Progenitor cell of endocrine pancreas (in vitro differentiated cells): Measurements from ENCODE around the gene TET3. TPM values are rescaled to one million over a fixed set of nuclear protein-coding genes. Genes with fewer than 3 reads are reported as not detected.

Experiments used
- DNase-seq: peaks from one replicate; pipeline ENCODE4 v3.0.0; 2021; ENCODE audit warnings: low spot score; ENCODE audit not compliant: unreplicated experiment
- H3K27ac Mint-ChIP-seq: 2 replicates; pipeline ENCODE4 v1.8.0; 2021; ENCODE audit warnings: mild to moderate bottlenecking, moderate library complexity, mixed read lengths
- H3K27me3 Mint-ChIP-seq: 2 replicates; pipeline ENCODE4 v1.8.0; 2021; ENCODE audit warnings: mixed read lengths
- H3K36me3 Mint-ChIP-seq: 2 replicates; pipeline ENCODE4 v1.8.0; 2022; ENCODE audit warnings: mixed read lengths; ENCODE audit not compliant: insufficient read depth
- H3K4me1 Mint-ChIP-seq: 2 replicates; pipeline ENCODE4 v1.8.0; 2021; ENCODE audit warnings: low read depth, mixed read lengths
- H3K4me3 Mint-ChIP-seq: 2 replicates; pipeline ENCODE4 v1.8.0; 2021; ENCODE audit warnings: low read depth, mild to moderate bottlenecking, moderate library complexity, mixed read lengths
- H3K9me3 Mint-ChIP-seq: 2 replicates; pipeline ENCODE4 v1.8.0; 2021; ENCODE audit warnings: low read depth, mixed read lengths
- total RNA-seq: library from RNA; stranded (reverse); gene quantifications from 2 replicates; pipeline ENCODE4 v1.2.1, GENCODE V29; 2021
- TF ChIP-seq, protein P1 (sequence below): fragments of 200-600 bp; sonication (generic); IDR thresholded peaks from one replicate; pipeline ENCODE4 v1.5.0; 2021; ENCODE audit warnings: antibody characterized with exemption, mild to moderate bottlenecking; ENCODE audit not compliant: unreplicated experiment

The TET3 gene
- total RNA-seq, 1 donor from 2014 or later = 40.7 TPM

GRCh38 chr2:74001781-74002504 lies 17.2 kb downstream of the TET3 start:
- Mint-ChIP-seq H3K9me3 (no peaks in the 10 kb centered on the region), H3K27ac (peak overlapping the region; percentile 24), H3K4me3 (peak overlapping the region; percentile 64), H3K36me3 (peaks cover 4% of the 10 kb centered on the region), H3K27me3 (no peaks in the 10 kb centered on the region), H3K4me1 (peaks cover 57% of the 10 kb centered on the region)
- TF ChIP-seq, protein P1, sequence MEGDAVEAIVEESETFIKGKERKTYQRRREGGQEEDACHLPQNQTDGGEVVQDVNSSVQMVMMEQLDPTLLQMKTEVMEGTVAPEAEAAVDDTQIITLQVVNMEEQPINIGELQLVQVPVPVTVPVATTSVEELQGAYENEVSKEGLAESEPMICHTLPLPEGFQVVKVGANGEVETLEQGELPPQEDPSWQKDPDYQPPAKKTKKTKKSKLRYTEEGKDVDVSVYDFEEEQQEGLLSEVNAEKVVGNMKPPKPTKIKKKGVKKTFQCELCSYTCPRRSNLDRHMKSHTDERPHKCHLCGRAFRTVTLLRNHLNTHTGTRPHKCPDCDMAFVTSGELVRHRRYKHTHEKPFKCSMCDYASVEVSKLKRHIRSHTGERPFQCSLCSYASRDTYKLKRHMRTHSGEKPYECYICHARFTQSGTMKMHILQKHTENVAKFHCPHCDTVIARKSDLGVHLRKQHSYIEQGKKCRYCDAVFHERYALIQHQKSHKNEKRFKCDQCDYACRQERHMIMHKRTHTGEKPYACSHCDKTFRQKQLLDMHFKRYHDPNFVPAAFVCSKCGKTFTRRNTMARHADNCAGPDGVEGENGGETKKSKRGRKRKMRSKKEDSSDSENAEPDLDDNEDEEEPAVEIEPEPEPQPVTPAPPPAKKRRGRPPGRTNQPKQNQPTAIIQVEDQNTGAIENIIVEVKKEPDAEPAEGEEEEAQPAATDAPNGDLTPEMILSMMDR = no peak
- DNase-seq = no peak

DNA sequence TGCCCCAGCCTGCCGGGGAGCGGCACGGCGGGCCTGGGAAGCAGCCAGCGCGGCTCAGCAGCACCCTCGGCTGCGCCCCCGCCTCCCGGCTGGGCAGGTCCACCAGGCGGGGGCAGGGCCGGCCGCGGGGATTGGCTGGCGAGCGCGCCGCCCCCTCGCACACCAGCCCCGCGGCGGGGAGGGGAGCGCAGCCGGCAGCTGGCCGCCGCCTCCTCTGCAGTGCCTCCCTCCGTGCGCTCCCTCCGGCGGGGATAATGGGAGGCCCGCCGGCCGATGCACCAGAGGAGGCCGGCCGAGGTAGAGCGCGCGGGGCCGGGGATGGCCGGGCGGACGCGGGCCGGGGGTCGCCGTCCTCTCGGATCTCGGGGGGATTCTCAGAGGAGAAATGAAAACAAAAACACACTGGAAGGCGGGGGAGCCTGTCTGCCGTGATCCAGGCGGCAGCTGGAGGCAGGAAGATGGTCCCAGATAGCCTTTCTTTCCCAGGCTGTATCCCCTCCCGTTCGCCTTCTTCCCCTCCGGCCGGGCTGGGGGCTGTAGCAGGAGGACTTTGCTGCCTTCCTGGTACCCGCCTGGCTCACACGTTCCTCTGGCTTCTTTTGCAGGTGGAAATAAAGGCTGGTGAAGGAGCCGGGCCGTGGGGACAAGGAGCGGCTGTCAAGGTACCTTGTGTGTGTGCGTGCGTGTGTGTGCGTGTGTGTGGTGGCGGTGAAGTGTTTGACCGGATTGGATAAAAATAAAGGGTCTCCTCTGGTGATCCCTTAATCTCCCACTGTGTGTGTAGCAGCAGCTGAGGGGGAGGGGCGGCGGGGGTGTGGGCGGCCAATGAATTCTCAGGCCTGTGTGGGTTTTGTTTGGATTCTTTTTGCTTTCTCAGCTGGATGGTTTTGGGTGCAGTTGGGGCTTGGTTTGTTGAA lies 18.1 kb downstream of the TET3 start:
- H3K36me3 Mint-ChIP-seq = peaks cover 4% of the 10 kb centered on the region
- H3K27ac Mint-ChIP-seq = peak overlapping the region; percentile 92
- no peaks in the 10 kb centered on the region for H3K9me3 Mint-ChIP-seq
- peak; percentile 59 for DNase-seq
- H3K4me1 Mint-ChIP-seq = peaks cover 61% of the 10 kb centered on the region
- H3K4me3 Mint-ChIP-seq = peak overlapping the region; percentile 77
- H3K27me3 Mint-ChIP-seq = no peaks in the 10 kb centered on the region
- TF ChIP-seq, protein P1 = no peak

DNA sequence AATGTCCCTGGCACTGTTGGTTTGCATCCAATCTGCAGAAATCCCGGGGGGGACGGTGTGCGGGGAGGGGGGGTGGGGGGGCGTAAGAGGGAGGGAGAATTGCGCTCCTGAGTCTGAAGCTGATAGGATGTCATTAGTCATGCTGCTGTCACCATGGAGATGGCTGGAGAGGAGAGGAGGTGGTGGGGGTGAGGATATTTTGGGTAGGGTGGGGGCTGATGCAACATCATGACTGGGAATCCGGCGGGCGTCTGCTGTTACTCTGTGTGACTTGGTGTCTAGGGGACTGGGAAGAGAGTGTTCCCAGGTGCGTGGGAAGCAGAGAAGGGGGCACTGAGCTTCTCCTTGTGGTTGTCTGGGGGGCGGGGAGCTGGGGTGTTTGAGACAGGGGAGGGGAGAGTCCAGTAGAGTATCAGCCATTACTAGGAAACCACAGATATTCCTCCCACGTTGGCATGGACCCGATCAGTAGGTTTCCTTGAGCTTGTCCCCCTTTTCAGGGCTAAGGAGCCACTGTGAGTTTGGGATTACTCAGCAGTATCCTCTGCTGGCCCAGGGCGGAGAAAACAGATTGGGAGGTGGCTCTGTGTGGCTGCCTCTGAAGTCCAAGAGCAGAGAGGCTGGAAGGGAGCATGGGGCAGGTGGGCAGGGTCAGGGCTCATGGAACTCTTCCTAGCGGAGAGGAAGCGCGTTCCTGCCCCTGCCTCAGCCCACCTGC lies 18.9 kb downstream of the TET3 start:
- peak overlapping the region; percentile 69 for H3K27ac Mint-ChIP-seq
- no peaks in the 10 kb centered on the region for H3K9me3 Mint-ChIP-seq
- no peak for DNase-seq
- peaks cover 4% of the 10 kb centered on the region for H3K36me3 Mint-ChIP-seq
- H3K4me3 Mint-ChIP-seq = peak overlapping the region; percentile 77
- no peaks in the 10 kb centered on the region for H3K27me3 Mint-ChIP-seq
- TF ChIP-seq, protein P1 = no peak
- peaks cover 65% of the 10 kb centered on the region for H3K4me1 Mint-ChIP-seq

DNA sequence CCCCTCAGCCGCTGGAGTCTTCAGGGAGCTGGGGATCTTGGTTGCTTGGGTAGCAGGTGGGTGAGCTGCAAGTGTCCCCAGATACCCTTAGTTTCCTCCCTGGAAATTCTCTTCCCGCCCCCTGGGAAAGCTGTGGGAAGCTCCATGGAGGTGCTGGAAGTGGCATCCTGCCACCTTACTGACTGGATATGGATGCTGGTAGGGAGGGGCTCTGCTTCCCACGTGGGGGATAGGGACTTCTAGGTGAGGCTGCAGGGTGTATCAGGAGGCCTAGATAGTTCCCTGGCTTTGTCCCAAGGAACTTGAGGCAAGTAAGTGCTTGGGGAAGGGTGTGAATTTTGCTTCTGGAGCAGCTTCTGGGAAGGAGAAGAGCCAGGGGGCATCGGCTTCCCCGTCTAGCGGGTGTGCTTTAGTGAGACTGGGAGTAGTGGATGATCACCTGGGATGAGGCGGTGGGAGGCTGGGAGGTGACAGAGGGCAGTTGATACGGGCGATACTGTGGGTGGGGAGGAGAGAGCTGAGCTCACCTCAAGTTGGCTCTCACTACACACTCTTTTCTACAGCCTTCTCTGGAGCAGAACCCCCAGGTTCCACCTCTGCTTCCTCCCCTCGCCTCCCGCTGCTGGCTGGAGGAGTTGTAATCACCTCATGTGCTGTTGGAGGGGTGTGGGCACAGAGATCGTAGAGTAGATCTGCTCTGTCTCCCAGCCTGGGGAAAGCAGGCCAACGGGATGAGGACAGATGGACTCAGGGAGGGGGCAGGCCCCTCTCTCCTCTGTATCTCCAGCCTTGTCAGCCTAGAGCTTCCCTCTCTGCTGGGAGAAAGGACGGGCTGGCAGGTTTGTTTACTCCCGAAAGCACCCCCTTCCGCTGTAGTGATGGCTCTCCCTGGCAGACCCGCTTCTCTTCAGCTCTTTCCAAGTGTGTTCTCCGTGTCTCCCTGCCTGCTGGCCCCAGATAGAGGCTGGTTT lies 19.8 kb downstream of the TET3 start:
- Mint-ChIP-seq H3K27me3 (no peaks in the 10 kb centered on the region), H3K4me3 (no peak overlapping the region), H3K36me3 (peaks cover 4% of the 10 kb centered on the region), H3K9me3 (no peaks in the 10 kb centered on the region), H3K27ac (peak overlapping the region; percentile 87), H3K4me1 (peaks cover 59% of the 10 kb centered on the region)
- TF ChIP-seq, protein P1 = no peak
- no peak for DNase-seq
